Caco-2 (cell line): ENCODE measurements around the gene SHANK2. TPM values are rescaled to one million over a fixed set of nuclear protein-coding genes. Genes with fewer than 3 reads are reported as not detected.

Experiments used
- BruUV-seq: library from RNA; stranded (reverse); fragments of 400-500 nt; replicated peaks from 2 replicates; lab custom pipeline; 2021; lab: Mats Ljungman, UMichigan
- CTCF ChIA-PET: fragments of 300-600 bp; sonication (Branson Sonifier 250); formaldehyde crosslinking; loops from one replicate; lab custom pipeline; 2022; ENCODE audit warnings: antibody characterized with exemption; lab: Charles Lee
- POLR2A ChIA-PET: fragments of 300-600 bp; sonication (Branson Sonifier 250); formaldehyde crosslinking; loops from one replicate; lab custom pipeline; 2022; ENCODE audit warnings: antibody characterized with exemption; lab: Charles Lee
- DNase-seq, 2 experiments: peaks; one replicate each; pipeline versions ENCODE4 v3.0.0 to v3.0.0-alpha.2; 2020 to 2022
- H3K27me3 ChIP-seq: replicated peaks from 2 replicates; pipeline ENCODE4 v1.6.0; 2011; ENCODE audit warnings: low read length; ENCODE audit not compliant: control insufficient read depth, insufficient read depth
- H3K36me3 ChIP-seq: 2 replicates; pipeline ENCODE4 v1.5.1; 2011; ENCODE audit warnings: low read length; ENCODE audit not compliant: control insufficient read depth, insufficient read depth
- H3K4me1 ChIP-seq: fragments of 250-450 bp; sonication (Bioruptor Pico); 2 replicates; pipeline ENCODE4 v1.5.1; 2020; ENCODE audit warnings: mild to moderate bottlenecking
- H3K4me3 ChIP-seq: 2 replicates; pipeline ENCODE4 v1.5.1; 2011; ENCODE audit warnings: low read depth, mild to moderate bottlenecking, control low read depth, low read length
- H3K9me3 ChIP-seq: fragments of 250-450 bp; sonication (Bioruptor Pico); 2 replicates; pipeline ENCODE4 v1.5.1; 2020; ENCODE audit warnings: mild to moderate bottlenecking, moderate library complexity
- H3K27ac Mint-ChIP-seq: one replicate; pipeline ENCODE4 v1.8.0; 2022; ENCODE audit warnings: mixed read lengths; ENCODE audit not compliant: unreplicated experiment
- H3K27me3 Mint-ChIP-seq: one replicate; pipeline ENCODE4 v1.8.0; 2022; ENCODE audit warnings: mixed read lengths; ENCODE audit not compliant: insufficient read depth, unreplicated experiment
- H3K36me3 Mint-ChIP-seq: one replicate; pipeline ENCODE4 v1.8.0; 2022; ENCODE audit warnings: mild to moderate bottlenecking, mixed read lengths; ENCODE audit not compliant: insufficient read depth, unreplicated experiment
- H3K4me1 Mint-ChIP-seq: one replicate; pipeline ENCODE4 v1.8.0; 2022; ENCODE audit warnings: low read depth, mixed read lengths; ENCODE audit not compliant: unreplicated experiment
- H3K4me3 Mint-ChIP-seq: one replicate; pipeline ENCODE4 v1.8.0; 2022; ENCODE audit warnings: mild to moderate bottlenecking, moderate library complexity, mixed read lengths; ENCODE audit not compliant: unreplicated experiment
- H3K9me3 Mint-ChIP-seq: one replicate; pipeline ENCODE4 v1.8.0; 2022; ENCODE audit warnings: mixed read lengths; ENCODE audit not compliant: unreplicated experiment
- intact Hi-C: fragments of 100-400 bp; cut with micrococcal nuclease; formaldehyde crosslinking; loops from one replicate; pipeline ENCODE4 v1.10.0; 2022; ENCODE audit not compliant: unreplicated experiment
- total RNA-seq: library from RNA; stranded (reverse); gene quantifications from 2 replicates; pipeline ENCODE4 v1.2.3, GENCODE V29; 2022
- TF ChIP-seq, protein P1 (sequence below), 2 experiments: fragments of 200-600 bp in 1 of 2; IDR thresholded peaks; 1 replicate in 1 of 2; 2 replicates in 1 of 2; pipeline versions ENCODE4 v1.5.1 to v1.8.0; 2011 to 2022; ENCODE audit warnings: antibody characterized with exemption in 1 of 2, control low read depth in 1 of 2, inconsistent platforms in 1 of 2, low read depth in 1 of 2, low read length in 1 of 2, mild to moderate bottlenecking in 1 of 2, moderate library complexity in 1 of 2; ENCODE audit not compliant: insufficient read depth in 1 of 2, severe bottlenecking in 1 of 2, unreplicated experiment in 1 of 2

SHANK2 gene
- total RNA-seq, 1 experiment from 2014 or later: 177 TPM

DNA sequence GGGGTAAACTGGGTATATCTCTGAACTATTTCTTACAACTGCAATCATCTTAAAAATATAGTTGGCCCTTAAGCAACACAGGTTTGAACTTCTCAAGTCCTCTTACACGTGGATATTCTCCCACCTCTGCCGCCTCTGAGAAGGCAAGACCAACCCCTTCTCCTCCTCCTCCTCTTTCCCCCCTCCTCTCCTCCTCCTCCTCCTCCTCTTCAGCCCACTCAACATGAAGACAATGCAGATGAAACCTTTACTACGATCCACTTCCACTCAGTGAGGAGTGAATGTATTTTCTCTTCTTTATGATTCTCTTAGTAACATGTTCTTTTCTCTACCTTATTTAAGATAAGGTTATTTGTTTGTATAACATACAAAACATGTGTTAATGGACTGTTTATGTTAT, 20.0 kb downstream of the SHANK2 start:
- BruUV-seq: no TSS peak
- Mint-ChIP-seq H3K4me1 (no peaks in the 10 kb centered on the region), H3K9me3 (peaks cover 9% of the 10 kb centered on the region), H3K4me3 (no peak overlapping the region), H3K27me3 (no peaks in the 10 kb centered on the region), H3K36me3 (peaks cover 78% of the 10 kb centered on the region), H3K27ac (no peak overlapping the region)
- H3K4me1 ChIP-seq: no peaks in the 10 kb centered on the region; the same call in none of the 2 replicates
- POLR2A ChIA-PET: no interaction called here
- peaks cover 17% of the 10 kb centered on the region for H3K9me3 ChIP-seq
- H3K36me3 ChIP-seq: peaks cover 4% of the 10 kb centered on the region; the same call in 1 of the 2 replicates
- intact Hi-C loops: no loop called here
- no peaks in the 10 kb centered on the region for H3K27me3 ChIP-seq
- H3K4me3 ChIP-seq: no peak overlapping the region
- CTCF ChIA-PET: no interaction called here
- DNase-seq: peak in 1 of 2 experiments; percentile 15
- TF ChIP-seq, protein P1, sequence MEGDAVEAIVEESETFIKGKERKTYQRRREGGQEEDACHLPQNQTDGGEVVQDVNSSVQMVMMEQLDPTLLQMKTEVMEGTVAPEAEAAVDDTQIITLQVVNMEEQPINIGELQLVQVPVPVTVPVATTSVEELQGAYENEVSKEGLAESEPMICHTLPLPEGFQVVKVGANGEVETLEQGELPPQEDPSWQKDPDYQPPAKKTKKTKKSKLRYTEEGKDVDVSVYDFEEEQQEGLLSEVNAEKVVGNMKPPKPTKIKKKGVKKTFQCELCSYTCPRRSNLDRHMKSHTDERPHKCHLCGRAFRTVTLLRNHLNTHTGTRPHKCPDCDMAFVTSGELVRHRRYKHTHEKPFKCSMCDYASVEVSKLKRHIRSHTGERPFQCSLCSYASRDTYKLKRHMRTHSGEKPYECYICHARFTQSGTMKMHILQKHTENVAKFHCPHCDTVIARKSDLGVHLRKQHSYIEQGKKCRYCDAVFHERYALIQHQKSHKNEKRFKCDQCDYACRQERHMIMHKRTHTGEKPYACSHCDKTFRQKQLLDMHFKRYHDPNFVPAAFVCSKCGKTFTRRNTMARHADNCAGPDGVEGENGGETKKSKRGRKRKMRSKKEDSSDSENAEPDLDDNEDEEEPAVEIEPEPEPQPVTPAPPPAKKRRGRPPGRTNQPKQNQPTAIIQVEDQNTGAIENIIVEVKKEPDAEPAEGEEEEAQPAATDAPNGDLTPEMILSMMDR (IDR thresholded peaks at IDR 0.05; ENCODE audit: insufficient read depth in 1 of 2, low read depth in 1 of 2, low read length in 1 of 2, severe bottlenecking in 1 of 2, unreplicated experiment in 1 of 2): no peak

DNA sequence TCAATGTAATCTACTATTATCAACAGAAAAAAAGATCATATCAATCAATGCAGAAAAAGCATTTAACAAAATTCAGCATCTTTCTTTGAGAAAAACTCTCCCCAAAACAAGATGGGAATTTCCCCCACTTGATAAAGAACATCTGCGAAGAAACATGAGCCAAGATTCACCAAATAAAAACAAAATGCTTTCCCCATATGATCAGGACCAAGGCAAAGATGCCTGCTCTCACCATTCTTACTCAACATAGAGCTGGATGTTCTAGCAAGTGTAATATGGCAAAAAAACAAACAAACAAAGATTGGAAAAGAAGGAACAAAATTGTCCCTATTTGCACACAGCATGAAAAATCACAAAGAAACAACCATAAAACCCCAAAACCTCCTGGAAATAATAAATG, 23.4 kb downstream of the SHANK2 start:
- Mint-ChIP-seq H3K4me1 (no peaks in the 10 kb centered on the region), H3K9me3 (peaks cover 20% of the 10 kb centered on the region), H3K27ac (no peak overlapping the region), H3K36me3 (peaks cover 78% of the 10 kb centered on the region), H3K27me3 (no peaks in the 10 kb centered on the region), H3K4me3 (no peak overlapping the region)
- no peak for DNase-seq
- TF ChIP-seq, protein P1 (IDR thresholded peaks at IDR 0.05; ENCODE audit: insufficient read depth in 1 of 2, low read depth in 1 of 2, low read length in 1 of 2, severe bottlenecking in 1 of 2, unreplicated experiment in 1 of 2): no peak
- H3K9me3 ChIP-seq: peaks cover 26% of the 10 kb centered on the region
- peaks cover 3% of the 10 kb centered on the region; the same call in 1 of the 2 replicates for H3K36me3 ChIP-seq
- ChIA-PET CTCF (no interaction called here), POLR2A (no interaction called here)
- BruUV-seq: no TSS peak
- intact Hi-C loops: no loop called here
- H3K4me3 ChIP-seq: no peak overlapping the region
- H3K4me1 ChIP-seq: no peaks in the 10 kb centered on the region; the same call in none of the 2 replicates
- no peaks in the 10 kb centered on the region for H3K27me3 ChIP-seq

DNA sequence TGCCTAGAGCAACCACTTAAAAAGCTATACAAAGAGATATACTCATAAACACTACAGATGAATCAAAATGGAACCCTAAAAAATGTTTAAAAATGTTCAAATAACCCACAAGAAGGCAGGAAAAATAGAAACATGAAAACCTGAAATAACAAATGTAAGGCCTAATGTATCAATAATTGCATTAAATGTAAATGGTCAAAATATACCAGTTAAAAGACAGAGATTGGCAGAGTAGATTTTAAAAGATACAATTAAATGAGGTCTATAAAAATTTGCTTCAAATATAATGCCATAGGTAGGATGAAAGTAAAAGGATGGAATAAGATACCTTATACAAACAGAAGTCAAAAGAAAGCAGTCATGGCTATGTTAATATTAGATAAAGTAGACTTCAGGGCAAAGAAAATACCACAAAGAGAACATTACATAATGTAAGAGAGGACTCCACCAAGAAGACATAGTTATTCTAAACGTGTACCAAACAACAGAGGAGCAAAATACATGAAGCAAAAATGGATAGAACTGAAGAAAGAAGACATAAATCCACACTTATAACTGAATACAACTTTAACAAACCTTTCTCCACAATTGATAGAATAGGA, 25.2 kb downstream of the SHANK2 start:
- no peaks in the 10 kb centered on the region for H3K4me1 ChIP-seq
- DNase-seq: no peak
- Mint-ChIP-seq H3K27me3 (no peaks in the 10 kb centered on the region), H3K9me3 (peaks cover 20% of the 10 kb centered on the region), H3K36me3 (peaks cover 88% of the 10 kb centered on the region), H3K4me1 (no peaks in the 10 kb centered on the region), H3K27ac (no peak overlapping the region), H3K4me3 (no peak overlapping the region)
- no TSS peak for BruUV-seq
- no peak overlapping the region for H3K4me3 ChIP-seq
- ChIA-PET CTCF (no interaction called here), POLR2A (no interaction called here)
- intact Hi-C loops: no loop called here
- H3K9me3 ChIP-seq: peaks cover 26% of the 10 kb centered on the region
- TF ChIP-seq, protein P1 (IDR thresholded peaks at IDR 0.05; ENCODE audit: insufficient read depth in 1 of 2, low read depth in 1 of 2, low read length in 1 of 2, severe bottlenecking in 1 of 2, unreplicated experiment in 1 of 2): no peak
- H3K27me3 ChIP-seq: no peaks in the 10 kb centered on the region
- peaks cover 3% of the 10 kb centered on the region; the same call in 1 of the 2 replicates for H3K36me3 ChIP-seq
